H1 (cell line): ENCODE results near the gene CEP78. TPM values are rescaled to one million over a fixed set of nuclear protein-coding genes. Genes with fewer than 3 reads are reported as not detected.

Experiments
- CTCF ChIA-PET: fragments of 300-600 bp; sonication (Branson Sonifier 250); formaldehyde crosslinking; loops from one replicate; lab custom pipeline; 2021; ENCODE audit not compliant: partially characterized antibody; lab: Charles Lee
- POLR2A ChIA-PET: fragments of 300-600 bp; sonication (Branson Sonifier 250); formaldehyde crosslinking; loops from one replicate; lab custom pipeline; 2021; ENCODE audit warnings: inconsistent platforms; ENCODE audit not compliant: partially characterized antibody; lab: Charles Lee
- DNase-seq, 2 experiments: peaks; one replicate each; pipeline versions ENCODE4 v3.0.0 to v3.0.0-alpha.2; 2010 to 2022; ENCODE audit warnings: low spot score in 2 of 2, low read depth in 1 of 2, mixed read lengths in 1 of 2
- FAIRE-seq: peaks from 2 replicates; lab custom pipeline; 2011; peaks lifted over from hg19 to GRCh38; lab: Jason Lieb, UNC
- H2AFZ ChIP-seq: 2 replicates; pipeline ENCODE4 v1.8.1; 2012; ENCODE audit warnings: low read length, inconsistent platforms
- H2AK5ac ChIP-seq: 2 replicates; pipeline ENCODE4 v1.6.1; 2013; ENCODE audit warnings: low read depth, low read length
- H2BK120ac ChIP-seq: replicated peaks from 2 replicates; pipeline ENCODE3; 2013; ENCODE audit warnings: low read depth, low read length, inconsistent platforms
- H2BK12ac ChIP-seq: 2 replicates; pipeline ENCODE4 v1.6.1; 2013; ENCODE audit warnings: low read depth, low read length
- H2BK15ac ChIP-seq: 2 replicates; pipeline ENCODE4 v1.6.1; 2013; ENCODE audit warnings: low read length
- H2BK20ac ChIP-seq: 2 replicates; pipeline ENCODE4 v1.6.1; 2013; ENCODE audit warnings: low read length
- H2BK5ac ChIP-seq: 2 replicates; pipeline ENCODE4 v1.6.1; 2013; ENCODE audit warnings: low read depth, low read length
- H3K14ac ChIP-seq: 2 replicates; pipeline ENCODE4 v1.6.1; 2013; ENCODE audit warnings: inconsistent platforms; ENCODE audit not compliant: insufficient read length
- H3K18ac ChIP-seq: 2 replicates; pipeline ENCODE4 v1.6.1; 2013; ENCODE audit warnings: low read length; ENCODE audit errors: extremely low read depth
- H3K23ac ChIP-seq: 2 replicates; pipeline ENCODE4 v1.6.1; 2013; ENCODE audit warnings: inconsistent platforms; ENCODE audit not compliant: insufficient read length
- H3K23me2 ChIP-seq: 2 replicates; pipeline ENCODE4 v1.6.1; 2013; ENCODE audit warnings: low read depth, low read length
- H3K27ac ChIP-seq: 2 replicates; pipeline ENCODE4 v1.6.1; 2011; ENCODE audit warnings: low read depth, low read length, inconsistent platforms
- H3K27me3 ChIP-seq, 4 experiments: replicated peaks in 1 of 4; 1 replicate in 1 of 4; 2 replicates in 3 of 4; pipeline versions ENCODE4 v1.6.1 to v1.8.1; 2011 to 2013; ENCODE audit warnings: low read length in 3 of 4, mild to moderate bottlenecking in 3 of 4, inconsistent platforms in 2 of 4, mixed read lengths in 2 of 4, moderate library complexity in 1 of 4; ENCODE audit not compliant: control insufficient read depth in 3 of 4, insufficient read depth in 3 of 4; ENCODE audit errors: extremely low read depth in 1 of 4
- H3K36me3 ChIP-seq, 4 experiments: 2 replicates each; pipeline versions ENCODE4 v1.6.1 to v1.8.1; 2011 to 2013; ENCODE audit warnings: mild to moderate bottlenecking in 4 of 4, low read length in 3 of 4, moderate library complexity in 2 of 4, control low read depth in 1 of 4, inconsistent platforms in 1 of 4; ENCODE audit not compliant: insufficient read depth in 4 of 4, control insufficient read depth in 2 of 4
- H3K4ac ChIP-seq: replicated peaks from 2 replicates; pipeline ENCODE3; 2013; ENCODE audit warnings: low read length, low read depth, mixed read lengths, inconsistent platforms; ENCODE audit not compliant: insufficient read length
- H3K4me1 ChIP-seq, 4 experiments: replicated peaks in 1 of 4; 1 replicate in 1 of 4; 2 replicates in 3 of 4; pipeline versions ENCODE4 v1.6.1 to v1.8.1; 2011 to 2013; ENCODE audit warnings: low read length in 3 of 4, inconsistent platforms in 2 of 4, mixed read lengths in 1 of 4; ENCODE audit not compliant: insufficient read depth in 4 of 4, control insufficient read depth in 3 of 4
- H3K4me2 ChIP-seq, 2 experiments: 2 replicates each; pipeline versions ENCODE4 v1.6.1 to v1.8.1; 2011 to 2013; ENCODE audit warnings: low read depth in 2 of 2, low read length in 2 of 2, control low read depth in 1 of 2, inconsistent platforms in 1 of 2, mild to moderate bottlenecking in 1 of 2; ENCODE audit not compliant: insufficient read depth in 1 of 2
- H3K4me3 ChIP-seq, 4 experiments: fragments of 200-600, 300-600 bp in 1 of 4; sonication (generic), shearing (Covaris generic), sonication (Bioruptor Twin) in 1 of 4; 2 replicates each; pipeline versions ENCODE4 v1.5.1 to v1.8.1; 2011 to 2016; ENCODE audit warnings: low read length in 4 of 4, low read depth in 3 of 4, control low read depth in 2 of 4, inconsistent platforms in 2 of 4, mild to moderate bottlenecking in 2 of 4, mixed read lengths in 1 of 4, moderate library complexity in 1 of 4; ENCODE audit not compliant: insufficient read depth in 2 of 4; ENCODE audit errors: extremely low read depth in 1 of 4
- H3K56ac ChIP-seq: replicated peaks from 2 replicates; pipeline ENCODE3; 2013; ENCODE audit warnings: low read depth, mild to moderate bottlenecking, mixed read lengths, low read length, inconsistent platforms; ENCODE audit not compliant: insufficient read length
- H3K79me1 ChIP-seq: 2 replicates; pipeline ENCODE4 v1.6.1; 2013; ENCODE audit warnings: low read depth, low read length, control low read depth
- H3K79me2 ChIP-seq, 2 experiments: 2 replicates each; pipeline versions ENCODE4 v1.6.1 to v1.8.1; 2012 to 2013; ENCODE audit warnings: low read length in 2 of 2, mild to moderate bottlenecking in 2 of 2, inconsistent platforms in 1 of 2; ENCODE audit not compliant: insufficient read depth in 2 of 2, control insufficient read depth in 1 of 2
- H3K9ac ChIP-seq, 4 experiments: replicated peaks in 1 of 4; 1 replicate in 1 of 4; 2 replicates in 3 of 4; pipeline versions ENCODE4 v1.6.1 to v1.8.1; 2011 to 2013; ENCODE audit warnings: low read depth in 3 of 4, low read length in 3 of 4, control low read depth in 2 of 4, mild to moderate bottlenecking in 2 of 4, moderate library complexity in 2 of 4, inconsistent platforms in 1 of 4; ENCODE audit errors: extremely low read depth in 1 of 4
- H3K9me3 ChIP-seq, 2 experiments: 2 replicates each; pipeline versions ENCODE4 v1.6.1 to v1.8.1; 2012 to 2013; ENCODE audit warnings: mild to moderate bottlenecking in 2 of 2, moderate library complexity in 2 of 2, control low read depth in 1 of 2, inconsistent platforms in 1 of 2, low read depth in 1 of 2, low read length in 1 of 2, mixed read lengths in 1 of 2; ENCODE audit not compliant: insufficient read depth in 2 of 2
- H4K20me1 ChIP-seq, 2 experiments: replicated peaks in 1 of 2; 2 replicates each; pipeline versions ENCODE3 to v1.8.1; 2011 to 2013; ENCODE audit warnings: inconsistent platforms in 2 of 2, low read length in 2 of 2, mild to moderate bottlenecking in 1 of 2; ENCODE audit not compliant: insufficient read depth in 2 of 2, control insufficient read depth in 1 of 2
- H4K5ac ChIP-seq: 2 replicates; pipeline ENCODE4 v1.6.1; 2013; ENCODE audit warnings: low read length, low read depth, mixed read lengths, inconsistent platforms; ENCODE audit not compliant: insufficient read length
- H4K8ac ChIP-seq: 2 replicates; pipeline ENCODE4 v1.8.0; 2013; ENCODE audit warnings: mild to moderate bottlenecking, moderate library complexity, low read length, inconsistent platforms; ENCODE audit not compliant: insufficient read depth; ENCODE audit errors: extremely low read depth
- H4K91ac ChIP-seq: replicated peaks from 2 replicates; pipeline ENCODE3; 2013; ENCODE audit warnings: low read length, mixed read lengths, inconsistent platforms; ENCODE audit not compliant: insufficient read length
- GABPA ChIP-seq: IDR thresholded peaks from 2 replicates; pipeline ENCODE4 v1.6.1; 2011; ENCODE audit warnings: mild to moderate bottlenecking, low read length, moderate library complexity, borderline replicate concordance; ENCODE audit not compliant: insufficient read depth
- POLR2A ChIP-seq, 2 experiments: IDR thresholded peaks; 1 replicate in 1 of 2; 2 replicates in 1 of 2; pipeline ENCODE4 v1.6.1; 2011; ENCODE audit warnings: low read depth in 2 of 2, low read length in 2 of 2, mild to moderate bottlenecking in 2 of 2; ENCODE audit errors: control extremely low read depth in 1 of 2
- WGBS, 2 experiments: shearing (Covaris generic) in 1 of 2; methylation state at CpG; one replicate each; pipeline versions ENCODE4 v1.1.6 to v1.1.7; 2013 to 2015; ENCODE audit warnings: low lambda C conversion rate in 2 of 2, mixed read lengths in 2 of 2, inconsistent platforms in 1 of 2, low coverage in 1 of 2, missing lambda C conversion rate in 1 of 2; ENCODE audit not compliant: insufficient replicate concordance in 2 of 2, insufficient coverage in 1 of 2, insufficient read length in 1 of 2; ENCODE audit errors: extremely low coverage in 1 of 2, missing lambda C conversion rate in 1 of 2; 5-methylcytosine and 5-hydroxymethylcytosine counted together
- polyA plus RNA-seq, 7 experiments: library from polyadenylated mRNA; depleted of rRNA in 3 of 7; stranded (reverse) in 5 of 7; unstranded in 2 of 7; fragments of >200 nt in 5 of 7; fragments of 200-250 nt in 2 of 7; gene quantifications; 1 replicate in 5 of 7; 2 replicates in 1 of 7; 4 replicates in 1 of 7; pipeline versions ENCODE4 v1.2.1 to v1.2.3, GENCODE V29; 2011 to 2013; ENCODE audit warnings: missing spikeins in 2 of 7, mixed read lengths in 2 of 7
- total RNA-seq: library from RNA; stranded (reverse); fragmentation: NEBNext Ultra II Directional; extraction: Animal tissue kit (Norgen Biotek cat#: 25700); gene quantifications from 2 replicates; pipeline ENCODE4 v1.2.1, GENCODE V29; 2021

Gene CEP78
- total and polyA plus RNA-seq, 2 of the 8 experiments (the other 6 are each of a cell fraction or from before 2014, with no cell fraction given) = 10.3 to 40.9 TPM

DNA sequence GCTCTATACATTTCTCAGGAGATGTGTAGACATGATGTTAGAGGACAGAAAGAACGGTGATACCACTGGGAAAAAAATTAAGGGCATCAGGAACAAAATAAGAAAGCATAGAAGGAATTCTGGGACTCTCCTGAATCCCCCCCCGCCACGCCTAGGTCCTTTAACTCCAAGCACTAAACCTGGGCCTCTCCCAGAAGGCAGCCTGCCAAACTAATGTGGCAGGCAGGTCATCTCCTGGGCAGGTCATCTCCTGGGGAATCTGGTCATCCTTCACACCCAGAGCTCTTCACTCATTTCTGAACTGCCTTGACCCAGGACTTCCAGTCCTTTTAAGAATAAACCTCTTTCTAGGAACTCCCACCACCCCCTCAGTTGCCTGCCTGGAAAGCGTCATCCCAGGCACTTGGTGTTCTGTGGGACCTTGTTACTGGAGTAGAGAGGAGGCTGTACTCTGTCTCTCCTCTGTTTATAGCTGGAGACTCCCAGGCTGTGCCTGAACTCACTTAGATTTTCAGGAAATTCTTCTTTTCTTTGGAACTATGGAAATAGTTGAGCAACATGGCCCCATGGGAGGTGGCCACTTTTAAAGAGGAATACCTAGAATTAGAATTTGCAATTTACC, 85.1 kb downstream of the CEP78 start:
- Histone ChIP-seq H3K4ac (no peak overlapping the region), H4K20me1 (peaks cover 9 to 11% of the 10 kb centered on the region in 2 experiments), H3K56ac (no peak overlapping the region), H3K4me3 (no peak overlapping the region), H3K79me1 (peaks cover 6% of the 10 kb centered on the region), H3K23ac (no peak overlapping the region), H4K5ac (no peak overlapping the region), H2BK20ac (no peak overlapping the region), H2BK15ac (no peak overlapping the region), H4K8ac (no peak overlapping the region), H3K4me2 (no peak overlapping the region), H3K18ac (no peak overlapping the region), H3K14ac (no peak overlapping the region), H3K9ac (no peak overlapping the region), H3K9me3 (no peaks in the 10 kb centered on the region), H2AK5ac (no peak overlapping the region), H2AFZ (no peak overlapping the region), H4K91ac (no peak overlapping the region), H3K79me2 (peaks cover 0 to 43% of the 10 kb centered on the region in 2 experiments; a peak in 2 of 4 replicates), H3K27me3 (no peaks in the 10 kb centered on the region), H2BK12ac (no peak overlapping the region), H3K27ac (no peak overlapping the region), H2BK5ac (no peak overlapping the region), H3K23me2 (peaks cover 8% of the 10 kb centered on the region; the same call in 1 of the 2 replicates), H3K4me1 (peaks cover 0 to 2% (median 0%) of the 10 kb centered on the region in 4 experiments; a peak in 2 of 7 replicates), H2BK120ac (no peak overlapping the region), H3K36me3 (peaks cover 24 to 100% (median 75%) of the 10 kb centered on the region in 4 experiments)
- DNase-seq (no peak), FAIRE-seq (no peak)
- WGBS, 2 experiments = 94% methylated on average over 4 of the region's 4 CpGs; no CpG with 5 or more reads in 1 of the 2 experiments
- CTCF ChIA-PET = interaction anchor here (1.9 kb wide), 1 partner anchor 12 kb away, joined by 4 read pairs; no protein-coding TSS in a partner anchor
- POLR2A ChIA-PET = interaction anchor here (1.0 to 17.1 kb wide), 7 partner anchors 10 to 84 kb away, joined by 3 to 520 read pairs (median 3); partner anchors contain the start of gene PSAT1
- no peak for TF ChIP-seq GABPA
- TF ChIP-seq POLR2A (IDR thresholded peaks at IDR 0.05; ENCODE audit: control extremely low read depth in 1 of 2, low read depth in 2 of 2, low read length in 2 of 2) = peak in 1 of 2 experiments; percentile 38; a peak in 2 of 3 replicates
